Skin epidermis (tissue), 12 donors: ENCODE data around the gene PEAR1.
A peak's percentile ranks its signal among the peaks of the same experiment; 100 is the strongest.

ENCODE experiments used
- H3K27ac ChIP-seq, 21 experiments: fragments of 200-600 bp; sonication (generic) in 11 of 21; one replicate each; pipeline ENCODE4 v1.5.0; 2020; ENCODE audit warnings: mild to moderate bottlenecking in 3 of 21, inconsistent platforms in 2 of 21, moderate library complexity in 2 of 21
- H3K4me3 ChIP-seq, 7 experiments: fragments of 200-600 bp; sonication (generic) in 2 of 7; one replicate each; pipeline ENCODE4 v1.5.0; 2020; ENCODE audit warnings: inconsistent platforms in 2 of 7, mild to moderate bottlenecking in 2 of 7, moderate library complexity in 1 of 7

PEAR1 gene

GRCh38 chr1:156880473-156880872 is 13.0 kb upstream of the PEAR1 start:
- H3K4me3 ChIP-seq: no peak overlapping the region
- no peak overlapping the region for H3K27ac ChIP-seq

GRCh38 chr1:156881101-156881500 is 12.4 kb upstream of the PEAR1 start:
- Histone ChIP-seq H3K27ac (no peak overlapping the region), H3K4me3 (no peak overlapping the region)

DNA sequence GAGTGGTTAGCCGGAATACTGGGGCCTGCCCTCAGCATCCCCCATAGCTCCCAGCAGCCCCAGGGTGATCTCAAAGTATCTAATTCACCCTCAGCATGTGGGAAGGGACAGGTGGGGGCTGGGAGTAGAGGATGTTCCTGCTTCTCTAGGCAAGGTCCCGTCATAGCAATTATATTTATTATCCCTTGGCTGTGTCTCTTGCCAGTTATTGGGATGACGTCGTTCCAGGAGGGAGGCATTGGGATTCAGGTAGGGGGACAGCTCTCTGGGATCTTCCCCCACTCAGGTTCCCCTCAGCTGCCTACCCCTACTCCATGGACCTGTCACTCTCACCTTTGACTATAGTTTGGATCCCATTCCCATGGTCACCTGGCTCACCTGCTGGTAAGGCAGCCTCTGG is 11.9 kb upstream of the PEAR1 start:
- Histone ChIP-seq H3K27ac (no peak overlapping the region), H3K4me3 (no peak overlapping the region)

DNA sequence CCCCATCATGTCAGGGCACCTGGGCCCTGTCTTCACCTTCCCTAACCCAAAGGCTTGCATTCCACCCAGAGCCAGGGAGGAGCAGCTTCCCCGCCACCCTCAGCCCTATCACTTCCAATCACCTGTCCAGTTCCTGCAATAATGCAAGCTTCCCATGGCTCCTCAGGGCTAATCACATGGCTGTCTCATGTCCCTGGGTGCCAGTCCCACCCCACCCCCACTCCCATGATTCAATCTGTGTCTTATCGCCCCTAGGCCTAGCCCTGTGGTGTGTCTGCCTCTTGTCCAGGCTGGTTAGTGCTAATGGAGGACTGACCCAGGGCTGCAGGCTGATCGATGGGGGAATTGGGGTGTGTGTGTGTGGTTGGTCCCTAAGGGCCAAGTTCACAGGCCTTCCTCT is 11.0 kb upstream of the PEAR1 start:
- no peak overlapping the region for H3K27ac ChIP-seq
- no peak overlapping the region for H3K4me3 ChIP-seq

- H3K27ac ChIP-seq: no peak overlapping the region
Observed at GRCh38 chr1:156883919-156884318, 9.6 kb upstream of the PEAR1 start.

GRCh38 chr1:156884560-156885184 is 8.8 kb upstream of the PEAR1 start:
- Histone ChIP-seq H3K27ac (no peak overlapping the region), H3K4me3 (no peak overlapping the region)

More at GRCh38 chr1:156883919-156884318, 9.6 kb upstream of the PEAR1 start:
- H3K4me3 ChIP-seq: no peak overlapping the region

- H3K4me3 ChIP-seq: no peak overlapping the region
- no peak overlapping the region for H3K27ac ChIP-seq
Observed at GRCh38 chr1:156885314-156885713, 8.2 kb upstream of the PEAR1 start.

DNA sequence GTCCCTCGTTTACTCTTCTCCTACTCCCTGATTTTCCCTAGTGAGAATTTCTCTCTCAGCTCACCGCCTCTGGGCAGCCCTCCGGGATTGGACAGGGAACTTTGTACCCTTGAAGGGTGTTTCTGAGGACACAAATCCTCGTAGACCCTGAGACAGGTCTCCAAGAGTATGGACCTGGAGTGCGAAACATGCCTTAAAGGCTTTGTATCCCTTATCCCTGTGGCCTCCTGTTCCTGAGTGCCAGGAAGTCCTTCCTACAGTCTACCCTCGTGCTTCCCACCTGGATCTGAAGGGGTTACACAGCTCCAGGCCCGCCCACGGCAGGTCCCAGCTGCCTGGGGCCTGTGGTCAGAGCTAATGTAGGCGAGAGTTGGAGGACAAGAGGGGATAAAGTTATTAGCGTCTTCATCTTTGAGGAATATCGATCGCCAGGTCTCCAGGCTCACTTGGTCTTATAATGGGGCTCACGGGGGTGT is 7.6 kb upstream of the PEAR1 start:
- Histone ChIP-seq H3K27ac (no peak overlapping the region), H3K4me3 (no peak overlapping the region)

- no peak overlapping the region for H3K4me3 ChIP-seq
- no peak overlapping the region for H3K27ac ChIP-seq
Observed at GRCh38 chr1:156886583-156887281, 6.8 kb upstream of the PEAR1 start.

GRCh38 chr1:156887317-156887716 is 6.2 kb upstream of the PEAR1 start:
- no peak overlapping the region for H3K27ac ChIP-seq
- H3K4me3 ChIP-seq: no peak overlapping the region

DNA sequence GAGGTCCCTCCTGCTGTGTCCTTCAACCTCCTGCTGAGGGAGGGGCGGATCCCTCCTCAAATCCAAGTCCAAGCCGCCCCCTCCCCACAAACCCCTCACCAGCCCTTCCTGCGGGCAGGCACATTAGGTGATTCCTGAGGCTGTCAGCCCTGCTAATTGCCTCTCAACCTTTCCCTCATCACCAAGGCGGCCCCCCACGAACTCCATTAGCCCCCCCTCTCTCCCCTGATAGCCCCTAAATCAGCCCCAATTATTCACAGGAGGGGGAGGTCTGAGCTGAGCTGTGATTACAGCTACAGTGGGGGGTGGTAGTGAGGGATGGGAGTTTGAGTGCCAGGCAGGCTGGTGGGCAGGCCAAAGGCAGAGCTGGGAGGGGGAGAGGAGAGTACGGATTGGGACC is 5.8 kb upstream of the PEAR1 start:
- H3K27ac ChIP-seq: no peak overlapping the region
- no peak overlapping the region for H3K4me3 ChIP-seq

DNA sequence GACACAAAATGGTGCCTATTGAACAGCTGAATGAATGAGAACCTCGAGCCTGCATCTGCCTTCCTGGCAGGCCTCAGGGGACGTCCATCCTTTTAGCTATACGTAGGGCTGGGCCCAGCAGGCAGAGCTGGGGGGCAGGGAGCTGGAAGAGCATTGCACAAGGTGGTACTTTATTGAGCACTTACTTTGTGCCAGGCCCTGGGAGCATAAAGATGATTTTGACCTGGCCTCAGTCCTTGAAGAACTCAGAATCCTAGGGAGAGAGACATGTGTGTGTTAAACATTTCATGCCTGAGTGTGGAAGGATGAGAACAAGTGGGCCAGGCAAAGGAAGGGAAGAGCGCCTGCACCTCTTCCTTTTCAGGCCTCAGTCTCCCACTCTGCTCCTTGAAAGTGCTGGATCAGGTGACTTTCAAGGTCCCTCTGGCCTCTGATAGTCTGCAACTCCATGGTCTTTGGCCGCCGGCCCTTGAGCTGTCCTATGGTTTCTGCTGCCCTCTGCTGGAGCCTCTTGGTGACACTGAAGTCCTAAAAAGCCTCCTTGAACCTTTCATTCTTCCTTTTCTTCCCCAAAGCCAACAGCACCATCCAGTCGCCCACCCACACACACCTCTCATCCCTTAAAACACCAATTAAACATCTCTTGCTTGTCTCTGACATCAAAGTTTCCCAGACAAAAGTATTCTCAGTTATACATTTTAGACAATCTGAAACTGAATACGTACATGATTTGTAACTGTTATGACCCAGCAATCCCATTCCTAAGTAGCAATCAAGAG is 3.5 kb upstream of the PEAR1 start:
- H3K4me3 ChIP-seq: no peak overlapping the region
- no peak overlapping the region for H3K27ac ChIP-seq

- H3K27ac ChIP-seq: peak overlapping the region in 5 of 21 experiments; percentile 46 to 82 (median 72)
- H3K4me3 ChIP-seq: peak overlapping the region in 5 of 7 experiments; percentile 3 to 23 (median 11)
Observed at GRCh38 chr1:156892190-156893047, 1.1 kb upstream of the PEAR1 start.

- Histone ChIP-seq H3K27ac (peak overlapping the region in 15 of 21 experiments; percentile 5 to 82 (median 62)), H3K4me3 (peak overlapping the region; percentile 2 to 36 (median 15))
Observed at GRCh38 chr1:156894001-156894400, 483 bp downstream of the PEAR1 start.

DNA sequence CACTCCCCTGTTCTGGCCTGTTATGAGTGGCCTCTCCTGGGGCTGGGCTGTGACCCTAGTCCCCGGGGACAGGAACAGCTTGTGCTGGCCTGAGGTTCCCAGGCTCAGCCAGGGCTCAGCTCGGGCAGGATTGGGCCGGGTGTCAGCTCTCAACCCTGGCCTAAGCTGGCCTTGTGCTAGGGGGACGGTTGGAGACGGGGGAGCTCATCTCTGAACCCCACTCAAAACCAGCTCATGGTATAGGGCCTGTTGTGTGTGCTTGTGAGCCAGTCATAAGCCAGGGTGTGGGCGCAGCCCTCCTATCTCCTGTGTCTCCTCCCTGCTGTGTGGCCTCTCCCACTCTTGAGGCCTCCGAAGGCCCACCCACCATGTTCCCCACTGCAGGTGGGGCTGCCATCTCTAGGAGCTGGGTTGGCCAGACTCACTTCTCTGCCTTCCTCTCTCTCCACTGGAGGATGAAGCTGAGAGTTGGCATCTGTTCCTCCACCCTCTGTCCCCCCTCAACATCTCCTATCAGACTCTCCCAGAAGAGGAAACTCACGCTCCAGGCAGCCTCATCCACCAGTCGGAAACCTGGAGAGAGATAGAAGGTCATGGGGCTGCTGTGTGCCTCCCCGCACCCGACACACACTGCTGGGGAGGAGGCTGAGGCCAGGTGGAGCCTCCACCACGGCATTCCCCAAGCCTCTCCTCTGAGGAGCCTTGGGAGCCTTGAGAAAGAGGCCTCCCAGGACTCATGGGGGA is 1.4 kb downstream of the PEAR1 start:
- Histone ChIP-seq H3K4me3 (peak overlapping the region in 3 of 7 experiments; percentile 15 to 36 (median 28)), H3K27ac (peak overlapping the region in 13 of 21 experiments; percentile 15 to 82 (median 48))

- Histone ChIP-seq H3K4me3 (no peak overlapping the region), H3K27ac (peak overlapping the region in 10 of 21 experiments; percentile 39 to 82 (median 54))
Observed at GRCh38 chr1:156895455-156895812, 1.9 kb downstream of the PEAR1 start.

- peak overlapping the region in 5 of 21 experiments; percentile 18 to 74 (median 55) for H3K27ac ChIP-seq
- no peak overlapping the region for H3K4me3 ChIP-seq
Observed at GRCh38 chr1:156895927-156896326, 2.4 kb downstream of the PEAR1 start.

- no peak overlapping the region for H3K4me3 ChIP-seq
- peak overlapping the region in 8 of 21 experiments; percentile 16 to 74 (median 27) for H3K27ac ChIP-seq
Observed at GRCh38 chr1:156896490-156897033, 3.0 kb downstream of the PEAR1 start.
